Diencephalon (tissue), 1 donor: ENCODE measurements around the gene ACOD1. TPM values are rescaled to one million over a fixed set of nuclear protein-coding genes. Genes with fewer than 3 reads are reported as not detected.

Experiments used
- total RNA-seq: library from RNA; depleted of rRNA; stranded (reverse); fragments of >200 nt; gene quantifications from one replicate; pipeline ENCODE4 v1.2.3, GENCODE V29; 2014

ACOD1 gene
- total RNA-seq, result not detected

GRCh38 chr13:76948149-76948548, at the start of gene ACOD1:
ACOD1 (plus strand) TSS chr13:76948511; CDS start chr13:76948559, 48 bp downstream.

GRCh38 chr13:76991796-76992547, 43.7 kb downstream of the ACOD1 start, which contains the start of gene CLN5:
CLN5 (plus strand) TSS chr13:76992081; CDS start chr13:76992099, 18 bp downstream.

Other genes starting within 250 kb of the ACOD1 start
- 111 TPM for gene KCTD12, start 62.1 kb upstream of the ACOD1 start, total RNA-seq
- 26.5 TPM for gene CLN5, start 43.6 kb downstream of the ACOD1 start, total RNA-seq
- 99.2 TPM for gene FBXL3, start 78.6 kb downstream of the ACOD1 start, total RNA-seq